ENCODE results near the gene FGD4. TPM values are rescaled to one million over a fixed set of nuclear protein-coding genes. Genes with fewer than 3 reads are reported as not detected.

Gene FGD4
- total RNA-seq, 2 experiments from 2014 or later: 0.25 to 0.34 TPM

GRCh38 chr12:32482226-32482625 is 82.9 kb downstream of the FGD4 start:
- Mint-ChIP-seq H3K9me3 (no peaks in the 10 kb centered on the region), H3K27ac (no peak overlapping the region), H3K27me3 (peaks cover 5% of the 10 kb centered on the region), H3K36me3 (ENCODE audit: low read depth) (no peaks in the 10 kb centered on the region), H3K4me1 (ENCODE audit: low read depth) (no peaks in the 10 kb centered on the region), H3K4me3 (no peak overlapping the region)
- H3K9me3 ChIP-seq (ENCODE audit: control insufficient read depth in 1 of 2, insufficient read depth in 1 of 2, low read length in 2 of 2): no peaks in the 10 kb centered on the region
- ChIA-PET CTCF (no interaction called here), POLR2A (no interaction called here)
- no peak overlapping the region for H3K27ac ChIP-seq (ENCODE audit: low read depth in 1 of 2, low read length in 2 of 2)
- no peak for TF ChIP-seq CTCF (IDR thresholded peaks at IDR 0.05)
- no peak overlapping the region for H3K4me3 ChIP-seq (ENCODE audit: low read length)
- intact Hi-C loops (cut with DNase I, micrococcal nuclease): no loop called here
- peak in 2 of 14 experiments; percentile 30 to 34 for DNase-seq
- H3K27me3 ChIP-seq (ENCODE audit: control insufficient read depth in 1 of 2, insufficient read depth in 2 of 2, low read length in 2 of 2): no peaks in the 10 kb centered on the region
- ATAC-seq (ENCODE audit: poor library complexity): no peak
- H3K4me1 ChIP-seq (ENCODE audit: insufficient read depth, low read length): no peaks in the 10 kb centered on the region
- H3K36me3 ChIP-seq (ENCODE audit: insufficient read depth, low read length): no peaks in the 10 kb centered on the region

GRCh38 chr12:32483499-32483898 is 84.1 kb downstream of the FGD4 start:
- Histone ChIP-seq H3K9me3 (ENCODE audit: control insufficient read depth in 1 of 2, insufficient read depth in 1 of 2, low read length in 2 of 2) (no peaks in the 10 kb centered on the region), H3K36me3 (ENCODE audit: insufficient read depth, low read length) (no peaks in the 10 kb centered on the region), H3K27me3 (ENCODE audit: control insufficient read depth in 1 of 2, insufficient read depth in 2 of 2, low read length in 2 of 2) (no peaks in the 10 kb centered on the region), H3K27ac (ENCODE audit: low read depth in 1 of 2, low read length in 2 of 2) (no peak overlapping the region), H3K4me3 (ENCODE audit: low read length) (no peak overlapping the region), H3K4me1 (ENCODE audit: insufficient read depth, low read length) (no peaks in the 10 kb centered on the region)
- peak in 2 of 14 experiments; percentile 26 to 32 for DNase-seq
- Mint-ChIP-seq H3K36me3 (ENCODE audit: low read depth) (no peaks in the 10 kb centered on the region), H3K27me3 (peaks cover 4% of the 10 kb centered on the region), H3K4me3 (no peak overlapping the region), H3K27ac (no peak overlapping the region), H3K9me3 (no peaks in the 10 kb centered on the region), H3K4me1 (ENCODE audit: low read depth) (no peaks in the 10 kb centered on the region)
- intact Hi-C loops (cut with DNase I, micrococcal nuclease): no loop called here
- CTCF ChIA-PET: interaction anchor here (1.1 kb wide), 1 partner anchor 35 kb away, joined by 3 read pairs; no protein-coding TSS in a partner anchor
- no peak for ATAC-seq (ENCODE audit: poor library complexity)
- TF ChIP-seq CTCF (IDR thresholded peaks at IDR 0.05): no peak
- POLR2A ChIA-PET: no interaction called here

- Mint-ChIP-seq H3K4me3 (no peak overlapping the region), H3K27me3 (no peaks in the 10 kb centered on the region), H3K27ac (no peak overlapping the region), H3K36me3 (ENCODE audit: low read depth) (no peaks in the 10 kb centered on the region), H3K9me3 (no peaks in the 10 kb centered on the region), H3K4me1 (ENCODE audit: low read depth) (no peaks in the 10 kb centered on the region)
- H3K4me3 ChIP-seq (ENCODE audit: low read length): no peak overlapping the region
- H3K27ac ChIP-seq (ENCODE audit: low read depth in 1 of 2, low read length in 2 of 2): no peak overlapping the region
- no peaks in the 10 kb centered on the region for H3K4me1 ChIP-seq (ENCODE audit: insufficient read depth, low read length)
- no peaks in the 10 kb centered on the region for H3K9me3 ChIP-seq (ENCODE audit: control insufficient read depth in 1 of 2, insufficient read depth in 1 of 2, low read length in 2 of 2)
- intact Hi-C loops (cut with DNase I, micrococcal nuclease): no loop called here
- no peaks in the 10 kb centered on the region for H3K27me3 ChIP-seq (ENCODE audit: control insufficient read depth in 1 of 2, insufficient read depth in 2 of 2, low read length in 2 of 2)
- TF ChIP-seq CTCF (IDR thresholded peaks at IDR 0.05): no peak
- POLR2A ChIA-PET: no interaction called here
- DNase-seq: no peak
- H3K36me3 ChIP-seq (ENCODE audit: insufficient read depth, low read length): no peaks in the 10 kb centered on the region
- CTCF ChIA-PET: interaction anchor here (1.1 kb wide), 1 partner anchor 35 kb away, joined by 3 read pairs; no protein-coding TSS in a partner anchor
- no peak for ATAC-seq (ENCODE audit: poor library complexity)
Observed at GRCh38 chr12:32483993-32484392, 84.6 kb downstream of the FGD4 start.
